Measurements from ENCODE around the gene HSD17B2.

The HSD17B2 gene

DNA sequence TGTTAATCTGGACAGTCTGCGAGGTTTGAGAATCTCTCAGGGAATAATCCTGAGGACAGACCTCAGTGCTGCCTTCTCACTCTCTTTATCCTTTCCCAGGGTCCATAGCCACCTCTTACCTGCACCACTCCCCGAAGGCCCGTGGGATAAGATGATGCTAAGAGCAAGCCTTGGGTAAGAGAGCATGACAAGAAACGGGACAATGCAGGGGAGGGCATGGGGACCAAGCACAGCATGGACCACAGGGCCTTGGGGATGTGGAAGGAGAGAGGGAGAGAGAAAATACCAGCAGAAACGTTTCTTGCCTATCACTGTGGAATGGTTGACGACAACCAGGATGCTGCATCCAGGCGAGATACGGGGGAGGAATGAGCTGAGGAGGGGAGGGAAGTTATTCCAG lies 15.5 kb upstream of the HSD17B2 start:
- DNase-seq (ENCODE audit: low spot score) = no peak

DNA sequence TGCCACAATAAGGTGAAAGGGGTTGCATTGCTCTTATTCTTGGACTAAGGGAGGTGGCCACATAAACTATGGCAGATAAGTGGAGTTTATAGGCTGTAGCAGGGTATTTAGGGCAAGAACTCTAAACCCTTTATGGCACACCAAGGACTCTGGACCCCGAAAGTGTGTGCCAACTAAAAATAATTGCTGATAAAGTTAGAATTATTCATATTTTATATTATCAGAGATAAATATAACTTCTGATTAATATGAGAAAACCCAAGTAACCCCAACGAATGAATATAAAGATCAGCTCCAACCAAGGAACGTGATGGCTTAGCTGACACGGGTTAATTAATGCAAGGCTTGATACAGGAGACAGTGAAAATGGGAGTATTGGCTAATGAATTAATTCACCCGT lies 15.0 kb upstream of the HSD17B2 start:
- no peak for DNase-seq (ENCODE audit: low spot score)

GRCh38 chr16:82023206-82023605 lies 11.8 kb upstream of the HSD17B2 start:
- no peak for DNase-seq (ENCODE audit: low spot score)

DNA sequence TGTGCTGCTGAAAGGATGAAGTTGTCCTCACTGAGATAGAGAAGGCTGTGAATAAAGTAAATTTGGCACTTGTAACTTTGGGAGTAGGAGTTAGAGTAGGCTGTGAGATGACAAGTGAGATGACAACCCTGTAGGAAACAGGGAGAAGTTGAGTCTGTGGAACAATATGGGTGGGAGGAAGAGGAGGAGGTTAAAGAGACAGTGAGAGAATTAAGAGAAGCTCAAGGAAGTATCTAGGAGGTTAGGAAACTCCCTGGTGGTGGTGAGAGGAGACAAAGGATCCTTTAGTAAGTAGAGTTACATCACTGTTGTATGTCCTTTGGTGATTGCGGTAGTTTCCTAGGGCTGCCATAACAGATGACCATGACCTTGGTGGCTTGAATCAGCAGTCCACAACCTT lies 10.7 kb upstream of the HSD17B2 start:
- no peak for DNase-seq (ENCODE audit: low spot score)

DNA sequence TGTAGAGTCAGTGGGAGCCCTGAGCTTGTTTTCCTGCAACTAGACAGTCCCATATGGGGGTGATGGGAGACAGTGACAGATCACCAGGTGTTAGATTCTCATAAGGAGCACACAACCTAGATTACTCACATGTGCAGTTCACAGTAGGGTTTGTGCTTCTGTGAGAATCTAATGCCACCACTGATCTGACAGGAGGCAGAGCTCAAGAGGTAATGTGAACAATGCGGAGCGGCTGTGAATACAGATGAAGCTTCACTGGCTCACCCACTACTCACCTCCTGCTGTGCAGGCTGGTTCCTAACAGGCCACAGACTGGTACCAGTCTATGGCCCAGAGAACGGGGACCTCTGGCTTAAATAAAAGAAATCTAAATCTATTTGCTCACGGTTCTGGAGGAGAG lies 10.2 kb upstream of the HSD17B2 start:
- no peak for DNase-seq (ENCODE audit: low spot score)

DNA sequence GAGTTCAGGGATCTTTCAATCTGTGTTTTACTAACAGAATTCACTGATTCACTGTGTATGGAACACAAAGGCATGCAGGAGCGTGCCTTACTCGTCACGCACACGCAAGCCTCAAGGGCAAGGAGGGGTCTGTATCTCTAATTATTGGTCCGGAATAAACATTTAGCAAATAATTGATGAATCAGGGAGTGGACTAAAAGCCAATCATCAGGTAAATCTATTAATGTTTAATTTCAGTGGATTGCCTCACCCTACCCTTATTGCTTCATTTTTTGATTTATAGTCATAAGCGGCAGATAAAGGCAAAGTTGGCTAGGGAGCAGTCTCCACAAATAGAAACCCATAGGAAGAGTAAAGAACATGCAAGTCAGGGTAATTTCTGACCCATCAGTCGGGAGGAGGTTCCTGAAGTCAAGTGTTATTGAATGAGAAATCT lies 7.4 kb upstream of the HSD17B2 start:
- DNase-seq (ENCODE audit: low spot score) = no peak

GRCh38 chr16:82031116-82032084 lies 3.7 kb upstream of the HSD17B2 start:
- DNase-seq (ENCODE audit: low spot score) = no peak

DNA sequence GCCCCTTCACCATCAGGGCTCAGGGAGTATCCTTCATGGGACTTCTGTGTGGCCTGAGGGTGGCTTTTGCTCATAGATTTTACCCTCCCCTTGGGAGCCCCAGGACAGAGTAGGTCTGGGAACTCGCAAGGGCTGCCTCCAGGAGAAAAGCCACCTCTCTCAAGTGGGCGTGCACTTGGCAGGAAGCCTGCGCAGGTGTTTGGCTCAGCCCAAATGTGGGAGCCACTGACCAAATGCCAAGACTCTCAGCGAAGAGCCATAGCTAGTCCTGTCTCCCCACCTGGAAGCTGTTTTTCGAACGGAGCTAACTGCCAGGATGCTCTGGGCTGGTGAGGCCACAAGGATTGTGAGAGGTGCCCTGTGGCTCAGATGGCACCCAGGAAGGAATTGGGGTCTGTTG lies 2.0 kb upstream of the HSD17B2 start:
- DNase-seq (ENCODE audit: low spot score) = no peak

DNA sequence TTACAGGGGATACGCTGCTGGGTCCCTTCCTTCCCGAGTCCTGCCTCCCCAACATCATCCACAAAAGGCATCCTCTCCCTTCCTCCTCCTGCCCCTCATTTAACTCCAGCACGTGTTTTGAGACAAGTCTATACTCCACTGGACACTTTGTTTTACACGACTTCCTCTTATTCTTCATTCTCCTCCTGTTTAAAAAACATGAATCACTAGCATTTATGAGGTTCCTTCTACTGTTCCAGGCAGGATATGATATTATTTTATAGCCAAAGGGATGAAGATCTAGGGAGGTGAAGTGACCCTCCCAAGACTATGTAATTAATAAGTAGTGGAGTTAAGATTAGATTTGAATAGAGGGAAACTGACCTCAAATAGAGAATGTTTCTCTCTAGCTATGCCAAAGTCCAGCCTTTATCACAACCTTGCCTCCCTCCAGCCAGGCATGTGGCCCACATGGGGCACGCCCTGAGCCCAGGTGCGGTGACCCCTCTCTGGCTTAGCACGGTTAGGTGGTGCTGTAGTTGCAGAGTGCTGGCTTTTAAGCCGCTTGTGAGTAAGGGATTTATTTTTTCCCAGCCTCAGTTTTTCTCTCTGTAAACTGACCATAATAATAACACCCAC lies 1.3 kb upstream of the HSD17B2 start:
- no peak for DNase-seq (ENCODE audit: low spot score)

DNA sequence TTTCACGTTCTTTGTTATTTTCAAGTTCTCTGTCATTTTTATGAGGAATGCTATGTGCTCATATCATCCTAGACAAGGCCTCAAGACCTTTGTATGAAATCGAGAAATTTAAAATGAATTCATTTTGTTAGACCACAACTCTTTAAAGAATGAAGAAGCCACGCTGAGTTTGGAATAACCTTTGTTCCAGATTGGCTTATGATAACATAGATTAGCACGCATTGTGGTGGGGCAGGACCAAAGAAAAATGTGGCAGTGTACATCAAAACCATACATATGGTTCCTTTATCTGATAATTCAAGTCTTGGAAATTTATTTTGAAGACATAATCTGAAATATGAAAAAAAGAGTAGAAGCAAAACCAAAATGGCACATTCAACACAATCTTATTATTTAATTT lies 2.2 kb downstream of the HSD17B2 start:
- no peak for DNase-seq (ENCODE audit: low spot score)

- no peak for DNase-seq (ENCODE audit: low spot score)
These were observed 2.6 kb downstream of the HSD17B2 start for GRCh38 chr16:82037666-82038065.

DNA sequence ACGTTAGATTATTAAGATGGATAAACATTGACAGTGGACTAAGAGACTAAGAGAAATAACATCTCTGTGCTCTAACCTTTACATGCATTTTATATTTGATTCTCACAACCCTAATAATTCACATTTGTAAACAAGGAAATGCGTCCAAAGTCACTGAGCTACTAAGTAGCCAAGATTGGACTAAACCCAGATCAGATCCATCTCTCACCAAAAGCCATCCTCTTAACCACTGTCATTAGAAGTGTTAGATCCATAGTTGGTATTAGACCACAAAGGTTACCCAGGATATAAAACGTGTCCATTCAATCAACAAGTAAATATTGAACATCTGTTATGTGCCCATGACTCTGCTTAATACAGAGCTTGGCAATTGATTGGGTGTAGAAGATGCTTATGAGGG lies 5.2 kb downstream of the HSD17B2 start:
- DNase-seq (ENCODE audit: low spot score) = no peak

DNA sequence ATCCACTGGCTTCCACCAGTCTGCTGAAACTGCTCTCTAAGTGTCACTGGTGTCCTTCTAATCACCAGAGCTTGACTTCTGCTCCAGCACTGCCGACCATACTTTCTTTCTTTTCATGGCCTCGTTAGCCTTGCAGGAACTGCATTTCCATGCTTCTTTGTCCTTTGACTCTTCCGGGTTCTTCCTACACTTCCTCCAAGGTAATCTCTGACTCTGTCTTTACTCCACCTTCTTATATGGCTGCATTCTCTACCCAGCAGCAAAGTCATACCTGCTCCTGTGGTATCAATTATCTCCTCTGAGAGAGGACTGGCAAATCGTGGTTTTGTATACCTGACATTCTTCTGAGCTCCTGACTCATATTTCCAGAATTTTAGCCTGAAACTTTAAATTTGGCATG lies 6.5 kb downstream of the HSD17B2 start:
- DNase-seq (ENCODE audit: low spot score) = no peak

GRCh38 chr16:82042144-82042543 lies 7.1 kb downstream of the HSD17B2 start:
- DNase-seq (ENCODE audit: low spot score) = no peak

GRCh38 chr16:82042846-82043245 lies 7.8 kb downstream of the HSD17B2 start:
- no peak for DNase-seq (ENCODE audit: low spot score)

GRCh38 chr16:82043680-82044584 lies 8.9 kb downstream of the HSD17B2 start:
- DNase-seq (ENCODE audit: low spot score) = no peak

GRCh38 chr16:82044585-82044911 lies 9.5 kb downstream of the HSD17B2 start:
- DNase-seq (ENCODE audit: low spot score) = no peak

GRCh38 chr16:82045465-82045864 lies 10.4 kb downstream of the HSD17B2 start:
- no peak for DNase-seq (ENCODE audit: low spot score)

GRCh38 chr16:82046541-82046940 lies 11.5 kb downstream of the HSD17B2 start:
- DNase-seq (ENCODE audit: low spot score) = no peak

GRCh38 chr16:82046941-82047340 lies 11.9 kb downstream of the HSD17B2 start:
- DNase-seq (ENCODE audit: low spot score) = no peak

DNA sequence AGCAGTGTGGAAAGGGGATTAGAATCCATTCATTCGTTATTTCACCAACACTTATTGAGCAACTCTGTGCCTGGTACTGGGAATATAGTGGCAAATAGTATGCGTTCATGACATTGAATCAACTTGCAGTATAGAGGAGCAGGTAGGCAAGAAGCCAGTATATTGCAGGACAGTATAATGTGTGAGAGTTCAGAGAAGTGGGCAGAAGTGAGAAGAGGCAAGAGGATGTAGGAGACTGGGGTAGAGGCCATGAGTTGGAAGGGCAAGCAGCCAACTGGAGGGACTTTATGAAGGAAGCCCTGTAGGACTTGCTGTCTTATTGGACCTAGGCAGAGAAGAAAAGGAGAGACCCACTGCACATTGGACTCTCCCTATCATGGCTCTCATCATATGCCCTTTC lies 12.3 kb downstream of the HSD17B2 start:
- DNase-seq (ENCODE audit: low spot score) = no peak

- DNase-seq (ENCODE audit: low spot score) = no peak
These were observed 12.7 kb downstream of the HSD17B2 start for GRCh38 chr16:82047787-82048186.

DNA sequence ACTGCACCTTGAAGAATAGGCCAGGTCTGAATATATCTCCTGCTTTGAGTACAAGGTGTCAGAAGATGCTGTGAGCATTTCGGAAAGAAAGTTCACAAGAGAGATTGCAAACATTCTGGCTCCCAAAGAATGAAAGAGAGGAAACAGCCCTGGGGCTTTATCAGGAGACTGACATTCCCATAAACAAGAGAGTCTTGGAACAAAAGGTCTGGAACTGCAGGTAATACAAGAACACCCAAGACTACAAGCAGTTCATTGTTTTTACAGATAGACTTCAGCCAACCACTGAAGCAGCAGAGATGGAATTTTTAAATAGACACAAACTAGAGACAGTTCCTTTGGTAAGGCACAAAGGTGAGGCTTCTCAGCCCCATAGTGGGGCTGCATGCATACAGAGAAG lies 14.4 kb downstream of the HSD17B2 start:
- no peak for DNase-seq (ENCODE audit: low spot score)
